ENCODE data around the gene FUBP1. TPM values are rescaled to one million over a fixed set of nuclear protein-coding genes. Genes with fewer than 3 reads are reported as not detected.
"Not testable (repeated sequence)": the region's sequence is repeated elsewhere in the genome, so short reads cannot be mapped to it uniquely, and the experiment has no call there.

FUBP1 gene, protein sequence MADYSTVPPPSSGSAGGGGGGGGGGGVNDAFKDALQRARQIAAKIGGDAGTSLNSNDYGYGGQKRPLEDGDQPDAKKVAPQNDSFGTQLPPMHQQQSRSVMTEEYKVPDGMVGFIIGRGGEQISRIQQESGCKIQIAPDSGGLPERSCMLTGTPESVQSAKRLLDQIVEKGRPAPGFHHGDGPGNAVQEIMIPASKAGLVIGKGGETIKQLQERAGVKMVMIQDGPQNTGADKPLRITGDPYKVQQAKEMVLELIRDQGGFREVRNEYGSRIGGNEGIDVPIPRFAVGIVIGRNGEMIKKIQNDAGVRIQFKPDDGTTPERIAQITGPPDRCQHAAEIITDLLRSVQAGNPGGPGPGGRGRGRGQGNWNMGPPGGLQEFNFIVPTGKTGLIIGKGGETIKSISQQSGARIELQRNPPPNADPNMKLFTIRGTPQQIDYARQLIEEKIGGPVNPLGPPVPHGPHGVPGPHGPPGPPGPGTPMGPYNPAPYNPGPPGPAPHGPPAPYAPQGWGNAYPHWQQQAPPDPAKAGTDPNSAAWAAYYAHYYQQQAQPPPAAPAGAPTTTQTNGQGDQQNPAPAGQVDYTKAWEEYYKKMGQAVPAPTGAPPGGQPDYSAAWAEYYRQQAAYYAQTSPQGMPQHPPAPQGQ
- total RNA-seq, result 10 to 100 TPM; 78.0 to 94.7 TPM
- long read RNA-seq, transcript FUBP1-203 (20 exons, 2,378 nt), result major isoform, 12 of 57 reads
- long read RNA-seq, partial matches to known transcripts, result 22 of 57 reads
- long read RNA-seq, other reads (novel, unspliced or antisense), result 23 of 57 reads

DNA sequence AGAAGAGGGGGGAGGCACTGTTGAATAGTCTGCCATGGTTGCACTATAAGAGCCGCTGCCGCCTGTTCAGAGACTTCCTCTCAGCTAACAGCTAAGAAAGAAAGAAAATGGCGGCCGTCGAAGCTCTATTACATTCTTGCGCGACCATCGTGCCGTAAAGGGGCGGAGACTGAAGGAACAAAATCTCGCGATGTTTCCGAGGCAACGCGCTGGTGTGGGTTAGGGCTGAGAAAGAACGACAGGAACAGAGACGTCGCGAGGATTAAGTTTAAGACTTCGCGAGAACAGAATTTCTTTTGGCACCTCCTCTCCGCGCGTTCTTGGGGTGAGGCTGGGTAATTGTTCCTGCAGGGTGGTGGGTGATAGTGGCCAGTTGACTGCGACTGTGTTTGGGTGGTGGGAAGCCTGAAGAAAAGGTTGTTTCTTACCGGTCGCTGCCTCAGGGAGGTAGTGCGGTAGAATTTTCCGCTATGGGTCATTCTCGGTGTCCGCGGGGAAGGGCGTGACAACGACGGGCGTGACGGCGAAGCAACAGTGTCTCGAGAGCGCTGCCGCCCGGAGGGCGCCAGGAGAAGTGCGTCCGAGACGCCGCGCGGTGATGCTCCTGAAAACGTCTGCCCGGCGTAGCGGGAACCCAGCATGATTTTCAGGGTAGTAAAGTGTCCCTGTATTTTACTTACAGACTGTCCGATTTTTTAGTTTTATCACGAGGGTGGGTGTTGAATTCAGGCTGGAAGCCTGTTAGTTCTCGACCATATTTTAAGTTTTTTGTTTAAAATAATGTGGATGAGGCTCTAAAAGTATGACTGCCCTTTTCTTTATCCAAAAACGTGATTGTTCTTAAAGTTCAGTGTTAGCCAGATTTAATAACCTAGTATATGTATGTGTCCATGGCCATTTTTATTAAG is at the start of gene FUBP1:
FUBP1 (minus strand) TSS at position 104 of the 908 bp plus-strand sequence; CDS start at position 36, 68 bp downstream.
- peak; percentile 95 to 96 for DNase-seq
- intact Hi-C loops (cut with DNase I, micrococcal nuclease), result loop anchor here in 1 of 2 donors (2.0 to 10.0 kb wide), 2 partner anchors 26 to 136 kb away; partner anchors contain the start of gene DNAJB4

GRCh38 chr1:78021134-78021533 is 42.3 kb upstream of the FUBP1 start:
- DNase-seq; ATAC-seq; intact Hi-C loops (cut with DNase I, micrococcal nuclease): not testable (repeated sequence)

More for the DNA sequence above, at the start of gene FUBP1:
- peak; percentile 84 for ATAC-seq

DNA sequence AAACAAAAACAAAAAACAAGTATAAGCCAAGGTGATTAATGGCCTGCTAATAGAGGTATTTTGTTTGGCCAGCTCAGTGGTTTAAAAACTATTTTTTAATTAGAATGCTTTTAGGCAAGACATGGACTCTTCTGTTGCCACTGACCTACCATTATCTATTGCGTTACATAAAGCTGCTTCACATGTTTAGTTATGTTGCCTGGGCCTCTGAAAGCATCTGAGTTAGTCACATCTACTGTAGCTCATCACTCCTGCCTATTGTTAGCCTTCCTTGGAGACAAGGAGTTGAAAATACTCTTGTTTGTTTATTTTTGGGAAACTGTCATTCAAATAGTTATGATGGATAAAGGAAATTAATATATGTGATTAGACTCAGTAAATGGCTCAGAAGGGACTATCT is 40.2 kb upstream of the FUBP1 start:
- no peak for DNase-seq
- no peak for ATAC-seq
- intact Hi-C loops (cut with DNase I, micrococcal nuclease), result no loop called here

DNA sequence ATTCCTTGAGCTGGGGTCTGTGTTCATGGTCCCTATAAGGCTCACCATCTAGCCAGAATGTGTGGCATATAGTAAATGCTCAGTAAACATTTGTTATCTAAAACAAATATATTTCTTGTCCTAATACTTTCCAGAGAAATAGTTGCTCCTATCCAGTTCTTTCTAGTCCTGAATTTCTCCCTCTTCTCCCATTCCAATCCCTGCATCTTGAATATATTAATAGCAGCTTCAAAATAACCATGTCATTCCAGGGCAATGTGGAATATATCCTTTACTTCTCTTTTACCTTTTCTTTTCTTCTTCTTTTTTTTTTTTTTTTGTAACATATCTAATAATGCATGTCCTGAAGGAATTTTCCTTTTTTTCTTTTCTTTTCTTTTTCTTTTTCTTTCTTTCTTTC is 36.3 kb upstream of the FUBP1 start:
- ATAC-seq (no peak), DNase-seq (no peak)
- intact Hi-C loops (cut with DNase I, micrococcal nuclease), result no loop called here

- DNase-seq, result no peak
- no peak for ATAC-seq
- intact Hi-C loops (cut with DNase I, micrococcal nuclease), result no loop called here
These were observed 32.2 kb upstream of the FUBP1 start for GRCh38 chr1:78011050-78011449.

GRCh38 chr1:78009836-78010235 is 31.0 kb upstream of the FUBP1 start:
- intact Hi-C loops (cut with DNase I, micrococcal nuclease), result no loop called here
- ATAC-seq (no peak), DNase-seq (no peak)

DNA sequence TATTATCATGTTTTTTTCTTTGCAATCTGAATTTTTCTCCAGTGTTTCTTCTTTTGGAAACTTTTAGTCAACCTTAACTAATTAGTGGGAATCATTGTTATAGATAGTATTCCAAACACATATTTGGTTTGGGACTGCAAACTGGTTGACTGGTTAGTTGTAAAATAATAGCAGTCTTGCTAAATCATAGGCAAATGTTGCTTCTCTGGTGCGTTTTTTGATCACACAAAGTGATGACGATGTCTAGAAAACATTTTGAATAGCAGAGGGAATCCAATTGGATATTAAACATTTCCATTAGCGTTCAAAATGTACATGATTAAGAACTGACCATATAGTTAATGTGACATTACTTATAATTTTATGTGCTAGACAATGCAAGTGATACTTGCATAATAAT is 30.4 kb upstream of the FUBP1 start:
- intact Hi-C loops (cut with DNase I, micrococcal nuclease), result no loop called here
- no peak for ATAC-seq
- no peak for DNase-seq

DNA sequence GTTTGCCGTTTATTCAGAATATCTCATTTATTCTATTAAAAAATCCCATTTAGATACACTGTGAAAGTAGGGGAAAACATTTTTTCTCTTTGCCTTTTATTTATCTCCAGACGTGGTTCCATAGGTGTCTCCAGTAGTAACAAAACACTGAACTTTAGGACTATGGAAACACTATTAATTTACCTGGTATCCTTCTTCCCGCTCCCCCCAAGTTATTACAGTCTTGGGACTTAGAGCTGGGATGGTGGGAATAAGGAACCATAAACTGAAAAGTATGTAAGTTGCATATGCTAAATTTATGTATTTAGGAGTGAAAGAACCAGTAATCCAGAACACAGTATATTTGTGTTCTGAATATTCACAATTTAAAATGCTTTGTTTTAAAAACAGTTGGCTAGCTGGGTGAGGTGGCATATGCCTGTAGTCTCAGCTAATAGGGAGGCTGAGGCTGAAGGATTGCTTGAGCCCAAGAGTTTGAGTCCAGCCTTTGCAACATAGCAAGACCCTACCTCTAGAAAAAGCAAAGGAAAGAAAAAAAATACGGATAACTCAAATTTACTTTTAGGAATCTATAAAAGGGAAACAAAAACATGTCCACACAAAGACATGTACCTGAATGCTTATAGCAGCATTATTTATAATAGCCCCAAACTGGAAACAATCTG is 28.9 kb upstream of the FUBP1 start:
- ATAC-seq (no peak), DNase-seq (no peak)
- intact Hi-C loops (cut with DNase I, micrococcal nuclease), result no loop called here

- ATAC-seq, result no peak
- intact Hi-C loops (cut with DNase I, micrococcal nuclease), result no loop called here
- DNase-seq, result no peak
These were observed 27.6 kb upstream of the FUBP1 start for GRCh38 chr1:78006521-78006920.

DNA sequence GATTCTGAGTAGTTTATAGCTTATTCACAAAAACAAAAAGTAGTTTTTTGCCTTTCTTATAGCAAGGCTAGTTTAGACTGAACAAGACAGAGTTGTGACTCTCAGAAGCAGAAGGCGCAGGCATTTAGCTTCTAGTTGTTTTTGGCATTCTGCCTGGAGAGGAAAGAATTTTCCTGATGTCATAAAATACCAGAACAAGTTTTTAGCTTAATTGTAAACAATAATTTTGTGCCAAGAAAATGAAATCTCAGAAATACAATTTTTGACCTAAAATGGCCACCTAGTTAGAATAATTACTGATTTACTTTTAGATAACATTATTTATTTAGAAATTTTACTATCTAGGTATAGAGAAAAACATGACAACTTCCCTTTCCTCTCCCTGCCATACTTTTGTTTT is 26.9 kb upstream of the FUBP1 start:
- intact Hi-C loops (cut with DNase I, micrococcal nuclease), result loop anchor here in 1 of 2 donors (2.0 kb wide), 1 partner anchor 27 kb away; the partner anchor contains the start of gene FUBP1
- ATAC-seq, result peak; percentile 48
- no peak for DNase-seq

DNA sequence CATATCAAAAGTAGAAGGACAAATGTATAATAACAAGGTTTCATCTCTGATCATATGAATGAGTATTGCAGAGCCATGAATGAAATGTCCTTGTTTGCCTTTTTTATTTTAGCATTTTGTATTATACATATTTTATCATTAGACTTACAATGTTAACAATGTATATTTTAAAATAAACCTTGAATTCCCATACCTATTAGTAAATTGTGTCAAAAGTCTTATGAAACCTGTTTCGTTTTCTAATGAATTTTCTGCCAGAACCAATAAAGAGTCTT is 26.5 kb upstream of the FUBP1 start:
- DNase-seq (no peak), ATAC-seq (no peak)
- intact Hi-C loops (cut with DNase I, micrococcal nuclease), result loop anchor here in 1 of 2 donors (2.0 kb wide), 1 partner anchor 27 kb away; the partner anchor contains the start of gene FUBP1

DNA sequence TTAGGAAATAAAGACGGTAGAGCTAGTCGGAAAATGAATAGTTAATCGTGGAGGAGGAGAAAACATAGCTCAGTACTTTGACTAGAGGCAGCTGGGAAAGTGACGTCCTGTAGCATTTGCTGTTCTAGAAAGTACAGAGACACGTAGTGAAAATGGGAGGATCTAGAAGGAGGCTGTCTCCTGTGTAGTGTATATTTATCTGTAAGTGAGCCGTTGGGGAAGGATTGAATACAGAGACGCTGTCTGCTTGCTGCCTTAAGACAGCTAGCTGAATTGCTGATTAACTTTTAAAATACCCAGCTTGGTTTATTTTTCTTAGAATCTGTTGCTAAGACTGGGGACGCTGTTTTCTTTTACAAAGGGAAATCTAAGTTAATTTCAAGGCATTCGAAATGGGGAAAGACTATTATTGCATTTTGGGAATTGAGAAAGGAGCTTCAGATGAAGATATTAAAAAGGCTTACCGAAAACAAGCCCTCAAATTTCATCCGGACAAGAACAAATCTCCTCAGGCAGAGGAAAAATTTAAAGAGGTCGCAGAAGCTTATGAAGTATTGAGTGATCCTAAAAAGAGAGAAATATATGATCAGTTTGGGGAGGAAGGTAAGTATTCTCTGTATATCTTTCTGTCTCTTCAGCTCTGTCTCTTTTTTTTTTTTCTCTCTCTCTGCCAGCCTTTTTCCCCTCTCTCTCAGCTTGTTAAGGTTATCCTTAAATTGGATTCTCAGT is 26.0 kb upstream of the FUBP1 start, which contains the start of gene DNAJB4:
DNAJB4 (plus strand) TSS at position 221 of the 729 bp plus-strand sequence; CDS start at position 393, 172 bp downstream.
- peak; percentile 99 for ATAC-seq
- intact Hi-C loops (cut with DNase I, micrococcal nuclease), result loop anchor here in 1 of 2 donors (2.0 kb wide), 1 partner anchor 26 kb away; the partner anchor contains the start of gene FUBP1

DNA sequence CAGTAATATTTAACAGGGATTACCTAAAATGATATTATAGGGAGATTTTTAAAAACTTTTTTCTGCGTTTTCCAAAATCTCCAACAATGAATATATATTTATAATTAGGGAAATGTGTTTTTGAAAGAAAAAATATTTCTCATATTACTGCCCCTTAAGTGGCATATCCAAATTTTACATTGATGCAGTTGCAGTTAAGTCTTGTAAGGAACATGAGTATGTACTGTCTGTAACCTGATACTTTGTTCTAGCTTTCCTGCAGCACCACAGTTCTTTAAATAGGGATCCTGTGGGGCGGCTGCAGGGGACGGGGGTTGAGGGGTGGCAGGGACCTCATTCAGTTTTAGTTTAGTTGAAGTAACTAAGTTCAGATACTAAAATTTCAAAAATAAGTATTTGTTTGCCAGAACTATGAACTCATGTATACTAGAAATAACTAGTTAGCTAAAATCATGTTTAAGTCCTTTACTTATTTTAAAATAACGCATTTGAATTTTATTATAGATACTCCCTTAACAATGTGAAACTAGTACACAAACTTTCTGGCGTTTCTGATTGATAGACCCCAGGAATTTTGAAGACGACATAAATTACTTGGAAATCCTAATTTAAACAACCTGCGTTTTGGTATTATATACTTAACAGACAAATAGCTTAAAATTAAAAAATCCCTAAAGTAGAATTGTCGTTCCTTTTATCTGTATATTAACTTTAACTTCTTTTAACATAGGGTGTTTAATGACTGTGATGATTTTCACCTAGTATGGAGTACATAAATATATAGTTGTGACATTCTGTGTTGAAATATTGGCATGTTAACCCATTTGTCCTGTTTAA is 25.2 kb upstream of the FUBP1 start:
- intact Hi-C loops (cut with DNase I, micrococcal nuclease), result loop anchor here in 1 of 2 donors (2.0 kb wide), 1 partner anchor 25 kb away; the partner anchor contains the start of gene FUBP1
- DNase-seq (peak; percentile 30 to 47), ATAC-seq (peak; percentile 33)

More for the DNA sequence above, 26.0 kb upstream of the FUBP1 start, which contains the start of gene DNAJB4:
- DNase-seq, result peak; percentile 62 to 84

DNA sequence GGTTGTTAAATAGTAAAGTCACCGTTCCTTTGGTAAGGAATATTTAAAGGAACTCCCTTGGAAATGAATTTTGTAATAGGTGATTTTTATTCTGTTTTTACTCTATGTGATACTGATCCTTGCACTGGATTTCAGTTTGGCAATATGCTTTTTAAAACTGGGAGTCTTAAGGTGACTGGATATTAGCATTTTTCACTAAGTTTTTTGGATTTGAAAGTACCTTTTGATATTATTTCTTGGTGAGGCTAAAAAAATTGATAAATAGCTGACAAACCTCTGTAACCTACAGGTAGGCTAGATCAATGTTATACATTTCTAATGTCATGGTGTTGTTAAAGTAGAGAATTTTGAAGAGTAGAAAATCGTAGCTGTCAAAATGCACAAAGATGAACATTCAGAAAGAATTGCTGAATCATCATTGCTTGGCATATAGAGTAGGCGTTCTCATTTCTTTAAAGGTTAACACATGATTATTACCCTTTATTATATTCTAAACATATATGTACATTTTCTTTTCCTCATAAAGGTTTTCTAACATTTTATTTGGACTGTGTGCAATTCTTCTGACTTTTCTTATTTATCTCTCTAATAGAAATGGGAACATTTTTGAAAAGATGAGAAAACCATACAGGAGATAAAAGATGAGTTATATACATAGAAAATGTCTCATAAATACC is 24.3 kb upstream of the FUBP1 start:
- DNase-seq, result no peak
- no peak for ATAC-seq
- intact Hi-C loops (cut with DNase I, micrococcal nuclease), result no loop called here

DNA sequence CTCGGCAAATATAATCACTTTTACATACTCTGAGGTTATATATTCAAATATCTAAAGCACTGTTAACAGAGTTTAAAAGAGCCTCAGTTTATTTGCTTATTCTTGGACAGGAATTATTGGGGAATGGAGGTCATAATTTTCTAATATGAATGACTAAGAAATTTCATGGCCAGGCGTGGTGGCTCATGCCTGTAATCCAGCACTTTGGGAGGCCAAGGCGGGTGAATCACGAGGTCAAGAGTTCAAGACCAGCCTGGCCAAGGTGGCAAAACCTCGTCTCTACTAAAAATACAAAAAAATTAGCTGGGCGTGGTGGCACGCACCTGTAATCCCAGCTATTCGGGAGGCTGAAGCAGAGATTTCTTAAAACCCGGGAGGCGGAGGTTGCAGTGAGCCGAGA is 21.7 kb upstream of the FUBP1 start:
- ATAC-seq; DNase-seq; intact Hi-C loops (cut with DNase I, micrococcal nuclease): not testable (repeated sequence)

GRCh38 chr1:77996734-77997133 is 17.9 kb upstream of the FUBP1 start:
- intact Hi-C loops (cut with DNase I, micrococcal nuclease), result no loop called here
- ATAC-seq (no peak), DNase-seq (no peak)
